ENCODE measurements around the gene LBX2.
A peak's percentile ranks its signal among the peaks of the same experiment; 100 is the strongest.

DNA sequence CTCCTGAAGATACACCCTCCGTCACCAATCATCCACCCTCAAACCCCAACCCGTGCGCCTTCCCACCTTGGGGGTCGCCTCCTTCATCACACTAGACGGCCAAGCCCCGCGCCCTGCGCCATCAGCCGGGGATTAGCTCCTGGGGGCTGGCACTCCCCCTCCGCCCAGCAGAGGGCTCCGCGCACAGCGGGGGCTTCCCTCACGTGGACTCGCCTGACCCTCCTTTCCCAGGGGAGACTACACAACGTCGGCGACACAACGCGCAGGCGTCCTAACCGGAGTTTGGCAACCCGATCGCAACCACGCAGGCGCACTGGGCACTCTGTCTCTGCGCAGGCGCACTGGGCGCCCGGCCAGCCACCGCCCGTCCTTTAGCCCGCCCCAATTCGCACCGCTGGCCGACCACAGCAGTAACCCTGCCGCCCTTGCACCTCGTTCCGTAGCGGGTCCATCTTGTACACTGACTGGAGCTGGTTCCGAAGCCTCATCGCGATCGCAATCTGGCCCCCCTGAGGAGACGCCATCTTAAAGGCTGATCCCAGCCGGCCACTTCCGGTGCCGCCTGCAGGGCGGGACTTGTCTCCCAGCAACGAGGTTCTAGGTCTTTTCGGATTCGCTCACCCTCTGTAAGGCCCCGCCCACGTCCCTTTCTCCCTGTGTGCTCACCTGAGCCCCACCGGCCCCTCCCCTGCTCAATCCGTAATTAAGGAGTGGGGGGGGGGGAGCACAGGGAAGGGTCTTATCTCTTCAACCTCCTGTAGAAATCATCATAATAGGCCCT, 7.9 kb upstream of the LBX2 start, which contains the start of gene PCGF1:
- no peak for TF ChIP-seq SP1 (IDR thresholded peaks at IDR 0.05)
- no peak for TF ChIP-seq HDGF (IDR thresholded peaks at IDR 0.05; ENCODE audit: borderline replicate concordance)
- TF ChIP-seq, protein P1, sequence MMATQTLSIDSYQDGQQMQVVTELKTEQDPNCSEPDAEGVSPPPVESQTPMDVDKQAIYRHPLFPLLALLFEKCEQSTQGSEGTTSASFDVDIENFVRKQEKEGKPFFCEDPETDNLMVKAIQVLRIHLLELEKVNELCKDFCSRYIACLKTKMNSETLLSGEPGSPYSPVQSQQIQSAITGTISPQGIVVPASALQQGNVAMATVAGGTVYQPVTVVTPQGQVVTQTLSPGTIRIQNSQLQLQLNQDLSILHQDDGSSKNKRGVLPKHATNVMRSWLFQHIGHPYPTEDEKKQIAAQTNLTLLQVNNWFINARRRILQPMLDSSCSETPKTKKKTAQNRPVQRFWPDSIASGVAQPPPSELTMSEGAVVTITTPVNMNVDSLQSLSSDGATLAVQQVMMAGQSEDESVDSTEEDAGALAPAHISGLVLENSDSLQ (IDR thresholded peaks at IDR 0.05), result no peak
- peak; percentile 87 for TF ChIP-seq ELF4 (IDR thresholded peaks at IDR 0.05)
- 0 out of 2 replicates have a peak, but pooled peaks have one; percentile 33 for TF ChIP-seq FOXM1 (IDR thresholded peaks at IDR 0.05; ENCODE audit: borderline replicate concordance)
- no peak for TF ChIP-seq NFRKB (IDR thresholded peaks at IDR 0.05)
- TF ChIP-seq BHLHE40 (IDR thresholded peaks at IDR 0.05; ENCODE audit: borderline replicate concordance), result no peak
- TF ChIP-seq FOXK2 (IDR thresholded peaks at IDR 0.05), result no peak
- TF ChIP-seq LEF1 (IDR thresholded peaks at IDR 0.05; ENCODE audit: borderline replicate concordance), result no peak
- no peak for TF ChIP-seq SUZ12 (IDR thresholded peaks at IDR 0.05)

Data from HEK293T (cell line).